ENCODE results near the gene CENPS. TPM values are rescaled to one million over a fixed set of nuclear protein-coding genes. Genes with fewer than 3 reads are reported as not detected.

CENPS gene
- total RNA-seq, 3 donors from 2014 or later (not counting 1 experiment from before 2014, with no cell fraction given), result 4.1 to 5.0 (median 4.5) TPM

DNA sequence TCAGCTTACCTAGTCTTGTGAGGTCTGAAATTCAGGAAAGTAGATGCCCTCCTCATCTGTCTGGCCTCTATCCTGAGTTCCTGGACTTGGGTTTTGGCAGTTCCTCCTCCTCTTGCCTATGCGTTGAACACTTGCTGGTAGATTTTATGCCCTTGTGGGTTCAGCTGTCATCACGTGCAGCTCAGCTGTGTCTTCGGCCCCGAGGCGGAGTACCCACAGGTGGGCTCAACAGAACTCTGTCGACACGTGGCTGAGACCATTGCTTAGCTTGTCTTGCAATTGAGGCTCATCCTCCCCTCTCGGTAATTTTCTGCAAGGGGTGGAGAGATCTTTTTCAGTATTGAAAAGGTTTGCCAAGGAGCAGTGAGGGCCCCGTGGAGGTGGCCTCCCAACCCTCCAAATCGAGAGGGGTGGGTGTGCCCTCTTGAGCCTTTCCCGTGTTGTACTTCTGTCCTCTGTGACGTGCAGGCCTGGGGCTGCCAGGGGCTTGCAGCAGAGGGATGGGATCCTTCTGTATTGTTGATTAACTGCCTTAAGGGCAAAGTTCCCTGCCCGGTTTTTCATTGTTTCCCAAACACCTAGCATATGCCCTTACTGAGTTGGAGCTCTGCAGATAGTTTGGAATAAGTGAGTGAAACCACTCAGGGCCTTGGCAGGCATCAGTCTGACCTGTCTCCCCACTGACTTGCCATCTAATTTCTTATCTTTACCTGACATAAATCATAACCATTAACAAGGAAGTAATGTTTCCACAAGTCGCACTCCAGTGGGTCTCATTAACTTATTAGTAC, 2.9 kb downstream of the CENPS start:
- peaks cover 13 to 17% of the 10 kb centered on the region in 2 donors for H3K4me1 Mint-ChIP-seq
- DNase-seq (no peak), ATAC-seq (no peak)
- TF ChIP-seq, protein P1, sequence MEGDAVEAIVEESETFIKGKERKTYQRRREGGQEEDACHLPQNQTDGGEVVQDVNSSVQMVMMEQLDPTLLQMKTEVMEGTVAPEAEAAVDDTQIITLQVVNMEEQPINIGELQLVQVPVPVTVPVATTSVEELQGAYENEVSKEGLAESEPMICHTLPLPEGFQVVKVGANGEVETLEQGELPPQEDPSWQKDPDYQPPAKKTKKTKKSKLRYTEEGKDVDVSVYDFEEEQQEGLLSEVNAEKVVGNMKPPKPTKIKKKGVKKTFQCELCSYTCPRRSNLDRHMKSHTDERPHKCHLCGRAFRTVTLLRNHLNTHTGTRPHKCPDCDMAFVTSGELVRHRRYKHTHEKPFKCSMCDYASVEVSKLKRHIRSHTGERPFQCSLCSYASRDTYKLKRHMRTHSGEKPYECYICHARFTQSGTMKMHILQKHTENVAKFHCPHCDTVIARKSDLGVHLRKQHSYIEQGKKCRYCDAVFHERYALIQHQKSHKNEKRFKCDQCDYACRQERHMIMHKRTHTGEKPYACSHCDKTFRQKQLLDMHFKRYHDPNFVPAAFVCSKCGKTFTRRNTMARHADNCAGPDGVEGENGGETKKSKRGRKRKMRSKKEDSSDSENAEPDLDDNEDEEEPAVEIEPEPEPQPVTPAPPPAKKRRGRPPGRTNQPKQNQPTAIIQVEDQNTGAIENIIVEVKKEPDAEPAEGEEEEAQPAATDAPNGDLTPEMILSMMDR (IDR thresholded peaks at IDR 0.05), result no peak
- peak overlapping the region; percentile 4 for H3K4me3 Mint-ChIP-seq
- H3K27ac Mint-ChIP-seq, result no peak overlapping the region
- 90% methylated on average over 13 of the region's 14 CpGs for WGBS (ENCODE audit: insufficient coverage)
- Histone ChIP-seq H3K9me3 (ENCODE audit: control insufficient read depth, insufficient read depth, low read length) (no peaks in the 10 kb centered on the region), H3K27ac (ENCODE audit: low read length) (no peak overlapping the region), H3K27me3 (ENCODE audit: control insufficient read depth, insufficient read depth, low read length) (no peaks in the 10 kb centered on the region), H3K4me3 (ENCODE audit: low read length) (no peak overlapping the region), H3K4me1 (ENCODE audit: control insufficient read depth, insufficient read depth, low read length) (peaks cover 18% of the 10 kb centered on the region), H3K36me3 (ENCODE audit: control insufficient read depth, insufficient read depth, low read length) (no peaks in the 10 kb centered on the region)
- no peaks in the 10 kb centered on the region for H3K27me3 Mint-ChIP-seq (ENCODE audit: low read depth in 2 of 2)
- intact Hi-C loops (cut with micrococcal nuclease), result loop anchor here (5.0 kb wide), 1 partner anchor 39 kb away; the partner anchor contains the start of genes DFFA and PEX14
- H3K36me3 Mint-ChIP-seq, result no peaks in the 10 kb centered on the region
- no peaks in the 10 kb centered on the region for H3K9me3 Mint-ChIP-seq

DNA sequence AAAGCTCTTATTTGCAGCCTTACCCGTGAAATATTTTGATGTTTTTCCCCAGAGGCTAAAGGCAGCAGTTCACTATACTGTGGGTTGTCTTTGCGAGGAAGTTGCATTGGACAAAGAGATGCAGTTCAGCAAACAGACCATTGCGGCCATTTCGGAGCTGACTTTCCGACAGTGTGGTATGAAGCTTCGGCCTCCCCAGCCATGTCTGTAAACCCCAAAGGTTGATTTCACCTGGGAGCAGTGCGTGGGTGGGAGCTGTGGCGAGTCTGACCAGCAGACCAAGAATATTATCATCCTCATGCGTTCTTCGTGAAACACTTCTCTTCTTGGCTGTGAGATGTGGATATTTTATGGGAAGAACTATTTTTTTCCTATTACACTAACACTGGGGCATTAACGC, 3.6 kb downstream of the CENPS start:
- intact Hi-C loops (cut with micrococcal nuclease), result loop anchor here (5.0 kb wide), 1 partner anchor 39 kb away; the partner anchor contains the start of genes DFFA and PEX14
- H3K9me3 Mint-ChIP-seq, result no peaks in the 10 kb centered on the region
- no peaks in the 10 kb centered on the region for H3K36me3 ChIP-seq (ENCODE audit: control insufficient read depth, insufficient read depth, low read length)
- peaks cover 13 to 17% of the 10 kb centered on the region in 2 donors for H3K4me1 Mint-ChIP-seq
- H3K4me3 ChIP-seq (ENCODE audit: low read length), result no peak overlapping the region
- H3K36me3 Mint-ChIP-seq, result no peaks in the 10 kb centered on the region
- 88% methylated on average over 9 of the region's 11 CpGs for WGBS (ENCODE audit: insufficient coverage)
- TF ChIP-seq, protein P1 (IDR thresholded peaks at IDR 0.05), result no peak
- no peaks in the 10 kb centered on the region for H3K9me3 ChIP-seq (ENCODE audit: control insufficient read depth, insufficient read depth, low read length)
- no peaks in the 10 kb centered on the region for H3K27me3 Mint-ChIP-seq (ENCODE audit: low read depth in 2 of 2)
- no peak overlapping the region for H3K4me3 Mint-ChIP-seq
- H3K27me3 ChIP-seq (ENCODE audit: control insufficient read depth, insufficient read depth, low read length), result no peaks in the 10 kb centered on the region
- H3K27ac ChIP-seq (ENCODE audit: low read length), result no peak overlapping the region
- H3K4me1 ChIP-seq (ENCODE audit: control insufficient read depth, insufficient read depth, low read length), result peaks cover 18% of the 10 kb centered on the region
- H3K27ac Mint-ChIP-seq, result no peak overlapping the region
- ATAC-seq (no peak), DNase-seq (no peak)

DNA sequence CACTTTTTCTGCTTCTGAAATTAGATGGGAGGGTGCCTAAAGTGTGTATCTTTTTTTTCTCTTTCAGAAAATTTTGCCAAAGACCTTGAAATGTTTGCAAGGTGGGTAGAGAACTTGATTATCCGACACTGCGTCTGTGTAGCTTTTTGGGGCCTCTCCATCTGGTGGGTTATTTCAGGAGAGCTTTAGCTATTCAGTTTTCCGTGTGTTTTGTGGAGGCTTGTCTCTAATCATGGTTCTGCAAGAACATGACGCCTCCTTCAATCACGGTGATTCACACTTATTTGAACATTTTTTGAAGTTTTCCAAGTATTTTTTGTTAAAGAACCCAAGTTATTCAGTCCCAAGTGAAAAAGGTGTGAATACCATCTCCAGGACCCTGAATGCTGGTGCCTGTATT, 4.4 kb downstream of the CENPS start:
- Mint-ChIP-seq H3K27ac (no peak overlapping the region), H3K4me3 (no peak overlapping the region), H3K4me1 (peaks cover 13 to 15% of the 10 kb centered on the region in 2 donors), H3K27me3 (ENCODE audit: low read depth in 2 of 2) (no peaks in the 10 kb centered on the region), H3K36me3 (no peaks in the 10 kb centered on the region), H3K9me3 (no peaks in the 10 kb centered on the region)
- no peak for ATAC-seq
- 96% methylated on average over 5 of the region's 5 CpGs for WGBS (ENCODE audit: insufficient coverage)
- no peaks in the 10 kb centered on the region for H3K9me3 ChIP-seq (ENCODE audit: control insufficient read depth, insufficient read depth, low read length)
- H3K4me3 ChIP-seq (ENCODE audit: low read length), result no peak overlapping the region
- DNase-seq, result no peak
- no peaks in the 10 kb centered on the region for H3K27me3 ChIP-seq (ENCODE audit: control insufficient read depth, insufficient read depth, low read length)
- intact Hi-C loops (cut with micrococcal nuclease), result loop anchor here (5.0 kb wide), 1 partner anchor 38 kb away; the partner anchor contains the start of genes DFFA and PEX14
- H3K27ac ChIP-seq (ENCODE audit: low read length), result no peak overlapping the region
- TF ChIP-seq, protein P1 (IDR thresholded peaks at IDR 0.05), result no peak
- peaks cover 16% of the 10 kb centered on the region for H3K4me1 ChIP-seq (ENCODE audit: control insufficient read depth, insufficient read depth, low read length)
- H3K36me3 ChIP-seq (ENCODE audit: control insufficient read depth, insufficient read depth, low read length), result no peaks in the 10 kb centered on the region

Measured in natural killer cell (primary cell).